Bone marrow (tissue), 2 donors: ENCODE data around the gene EMC9.

Experiments used
- DNase-seq, 2 donors: peaks; one replicate each; lab custom pipeline; 2025; lab: John Stamatoyannopoulos, UW

EMC9 gene

GRCh38 chr14:24149302-24149969 is 8.0 kb upstream of the EMC9 start:
- no peak for DNase-seq

DNA sequence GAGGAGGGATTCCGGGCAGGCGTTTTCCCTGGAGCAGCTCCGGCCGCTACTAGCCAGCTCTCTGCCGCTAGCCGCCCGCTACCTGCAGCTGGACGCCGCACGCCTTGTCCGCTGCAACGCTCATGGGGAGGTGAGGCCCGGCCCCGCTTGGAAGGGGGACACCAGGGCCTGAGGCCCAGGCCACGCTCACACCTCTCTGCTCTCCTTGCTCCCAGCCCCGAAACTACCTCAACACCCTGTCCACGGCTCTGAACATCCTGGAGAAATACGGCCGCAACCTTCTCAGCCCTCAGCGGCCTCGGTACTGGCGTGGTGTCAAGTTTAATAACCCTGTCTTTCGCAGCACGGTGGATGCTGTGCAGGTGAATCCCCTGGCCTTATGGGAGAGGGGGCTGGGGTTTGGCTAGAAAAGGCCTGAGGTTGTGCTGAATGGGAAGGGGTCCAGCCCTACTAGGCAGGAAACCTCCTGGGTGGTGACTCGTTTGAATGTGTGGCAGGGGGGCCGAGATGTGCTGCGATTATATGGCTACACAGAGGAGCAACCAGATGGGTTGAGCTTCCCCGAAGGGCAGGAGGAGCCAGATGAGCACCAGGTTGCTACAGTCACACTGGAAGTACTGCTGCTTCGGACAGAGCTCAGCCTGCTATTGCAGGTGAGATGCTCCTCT is 6.5 kb upstream of the EMC9 start:
- DNase-seq, result no peak

GRCh38 chr14:24146978-24147760 is 5.8 kb upstream of the EMC9 start, which contains the start of gene RNF31:
TSS of gene RNF31 (plus strand) at chr14:24147498. CDS start at chr14:24147699, 201 bp downstream.
- DNase-seq, result peak; percentile 97 to 98

DNA sequence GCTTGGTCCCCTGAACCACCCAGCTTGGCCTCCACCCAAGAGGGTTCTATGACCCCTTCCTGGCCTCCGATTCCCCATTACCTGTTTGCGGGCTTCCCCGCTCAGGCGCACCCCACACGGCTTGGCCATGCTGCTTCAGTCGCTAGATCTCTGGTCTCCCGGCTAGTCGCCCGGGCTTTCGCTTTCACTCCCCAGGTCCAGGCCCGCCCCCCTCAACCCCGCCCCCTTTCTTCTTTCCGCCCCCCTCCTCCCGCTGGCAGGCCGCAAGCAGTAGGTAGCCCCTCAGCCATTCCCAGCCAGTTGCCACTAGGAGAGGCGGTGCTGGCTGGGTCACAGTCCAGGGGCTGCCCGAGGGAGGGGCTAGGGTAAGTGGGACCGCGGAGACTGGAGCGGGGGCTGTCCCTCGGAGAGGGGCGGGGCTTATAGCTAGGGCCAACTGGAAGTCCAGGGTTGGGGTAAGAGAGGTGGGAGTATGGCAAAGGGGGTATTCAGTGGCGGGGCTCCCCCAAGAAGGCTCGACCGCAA is 5.1 kb upstream of the EMC9 start, which contains the start of gene PSME2:
PSME2 (minus strand) TSS at position 158 of the 525 bp plus-strand sequence; CDS start at position 129, 29 bp downstream.
- DNase-seq, result peak; percentile 89 to 97

GRCh38 chr14:24145690-24146452 is 4.5 kb upstream of the EMC9 start:
- no peak for DNase-seq

DNA sequence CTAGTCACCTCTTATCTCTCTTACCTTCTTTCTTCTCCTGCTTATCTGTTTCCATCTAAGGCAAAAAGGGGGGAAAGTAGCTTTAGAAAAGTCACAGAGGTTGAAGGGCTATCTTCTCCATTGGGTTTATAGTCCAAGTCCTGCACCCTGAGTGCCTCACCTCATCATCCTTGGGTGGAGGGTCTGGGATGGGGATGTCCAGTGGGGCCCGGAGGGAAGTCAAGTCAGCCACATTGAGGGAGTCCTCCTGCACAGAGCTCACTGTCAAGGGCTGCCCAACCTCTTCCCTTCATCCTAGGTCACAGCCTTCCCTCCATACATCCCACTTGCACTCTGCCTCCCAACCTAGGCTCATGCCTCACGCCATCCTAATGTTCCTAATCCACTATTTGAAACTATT is 3.8 kb upstream of the EMC9 start:
- DNase-seq, result no peak

DNA sequence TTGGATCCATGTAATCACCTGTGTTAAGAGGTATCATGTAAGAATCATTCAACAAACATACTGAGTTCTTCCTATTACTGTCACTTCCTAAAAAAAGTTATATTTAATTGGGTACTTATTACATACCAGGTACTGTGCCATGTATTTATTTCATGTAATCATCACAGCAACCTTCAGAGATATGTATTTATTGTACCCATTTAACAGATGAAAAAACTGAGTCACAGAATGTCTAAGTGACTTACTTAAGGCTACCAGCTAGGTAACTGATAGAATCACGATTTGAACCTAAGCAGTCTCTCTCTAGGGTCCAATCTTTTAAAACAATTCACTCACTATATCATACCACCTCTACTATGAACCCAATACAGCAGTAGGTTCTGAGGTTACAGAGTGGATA is 3.1 kb upstream of the EMC9 start:
- DNase-seq, result no peak

DNA sequence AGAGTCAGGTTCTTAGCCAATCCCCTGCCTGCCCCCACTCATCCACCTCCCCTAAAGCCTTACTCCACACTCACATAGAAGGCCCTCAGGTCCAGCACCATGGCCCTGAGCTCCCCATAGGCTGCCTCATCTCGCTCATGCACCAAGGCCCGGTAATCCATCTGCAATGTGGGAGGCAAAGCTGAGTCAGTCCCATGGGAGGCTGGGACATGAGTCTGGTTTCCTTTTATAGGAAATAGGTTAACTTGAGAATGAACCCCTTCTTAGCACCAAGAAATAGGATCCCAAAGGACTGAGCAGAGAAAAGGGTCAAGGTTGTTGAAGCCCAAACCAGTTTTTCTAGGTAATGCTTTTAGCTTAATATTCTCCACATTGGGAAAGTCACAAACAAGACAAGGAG is 2.1 kb upstream of the EMC9 start:
- DNase-seq, result no peak

DNA sequence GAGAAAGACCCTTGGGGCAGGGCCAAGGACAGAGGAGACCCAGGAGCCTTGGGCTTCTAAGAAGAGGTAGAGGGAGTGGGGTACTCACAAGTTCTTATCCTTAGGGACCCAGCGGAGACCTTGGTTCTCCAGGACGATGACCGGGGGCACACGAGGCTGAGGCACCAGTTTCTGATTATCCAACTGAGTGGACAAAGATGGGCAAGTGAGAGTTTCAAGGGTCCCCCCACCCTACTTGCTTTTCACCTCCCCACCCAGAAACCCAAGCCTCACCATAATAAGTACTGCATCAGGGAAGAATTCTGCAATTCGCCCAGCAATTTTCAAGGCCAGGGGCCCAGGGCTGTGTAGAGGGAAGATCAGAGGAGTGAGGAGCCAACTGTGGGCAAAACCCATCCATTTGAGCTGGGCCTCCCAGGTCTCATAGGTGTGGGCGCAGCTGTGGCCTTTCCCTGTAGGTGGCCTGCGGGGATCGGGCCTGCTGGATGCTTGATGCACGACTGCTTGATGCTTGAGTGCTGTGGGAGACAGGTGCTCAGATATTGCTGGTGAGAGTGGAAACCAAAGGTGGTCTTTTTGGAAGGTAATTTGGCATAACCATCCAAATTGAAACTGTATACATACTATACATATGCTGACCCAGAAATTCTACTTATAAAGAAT is 2.0 kb downstream of the EMC9 start:
- no peak for DNase-seq

DNA sequence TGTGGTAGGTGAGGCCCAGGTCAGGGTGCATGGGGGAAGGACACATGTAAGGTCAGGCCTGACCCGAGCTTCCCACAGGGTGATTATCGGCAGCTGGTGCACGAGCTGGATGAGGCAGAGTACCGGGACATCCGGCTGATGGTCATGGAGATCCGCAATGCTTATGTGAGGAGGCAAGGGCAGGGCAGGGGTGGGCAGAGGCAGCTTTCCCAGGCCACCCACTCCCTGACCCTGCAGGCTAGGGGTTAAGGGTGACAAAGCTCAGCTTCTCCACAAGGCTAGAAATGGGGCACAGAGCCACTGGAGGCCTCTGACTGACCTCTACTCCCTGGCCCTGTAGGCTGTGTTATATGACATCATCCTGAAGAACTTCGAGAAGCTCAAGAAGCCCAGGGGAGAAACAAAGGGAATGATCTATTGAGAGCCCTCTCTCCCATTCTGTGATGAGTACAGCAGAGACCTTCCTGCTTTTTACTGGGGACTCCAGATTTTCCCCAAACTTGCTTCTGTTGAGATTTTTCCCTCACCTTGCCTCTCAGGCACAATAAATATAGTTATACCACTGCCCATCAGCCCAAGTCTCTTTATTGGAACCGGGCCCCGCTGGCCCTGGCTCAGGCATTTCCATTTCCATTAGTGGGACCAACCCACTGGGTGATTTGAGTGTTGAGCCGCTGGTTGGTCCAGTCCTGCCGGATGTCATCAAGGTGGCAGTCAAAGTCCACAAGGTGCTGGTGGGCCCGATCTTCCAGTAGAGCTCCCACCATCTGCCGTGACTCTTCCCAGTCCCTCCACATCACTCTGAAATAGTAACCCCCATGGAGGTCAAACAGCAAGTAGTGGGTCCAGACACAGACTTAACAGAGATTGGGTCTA is 2.8 kb downstream of the EMC9 start:
- no peak for DNase-seq

- DNase-seq, result no peak
Observed at GRCh38 chr14:24137529-24138395, 3.6 kb downstream of the EMC9 start.

DNA sequence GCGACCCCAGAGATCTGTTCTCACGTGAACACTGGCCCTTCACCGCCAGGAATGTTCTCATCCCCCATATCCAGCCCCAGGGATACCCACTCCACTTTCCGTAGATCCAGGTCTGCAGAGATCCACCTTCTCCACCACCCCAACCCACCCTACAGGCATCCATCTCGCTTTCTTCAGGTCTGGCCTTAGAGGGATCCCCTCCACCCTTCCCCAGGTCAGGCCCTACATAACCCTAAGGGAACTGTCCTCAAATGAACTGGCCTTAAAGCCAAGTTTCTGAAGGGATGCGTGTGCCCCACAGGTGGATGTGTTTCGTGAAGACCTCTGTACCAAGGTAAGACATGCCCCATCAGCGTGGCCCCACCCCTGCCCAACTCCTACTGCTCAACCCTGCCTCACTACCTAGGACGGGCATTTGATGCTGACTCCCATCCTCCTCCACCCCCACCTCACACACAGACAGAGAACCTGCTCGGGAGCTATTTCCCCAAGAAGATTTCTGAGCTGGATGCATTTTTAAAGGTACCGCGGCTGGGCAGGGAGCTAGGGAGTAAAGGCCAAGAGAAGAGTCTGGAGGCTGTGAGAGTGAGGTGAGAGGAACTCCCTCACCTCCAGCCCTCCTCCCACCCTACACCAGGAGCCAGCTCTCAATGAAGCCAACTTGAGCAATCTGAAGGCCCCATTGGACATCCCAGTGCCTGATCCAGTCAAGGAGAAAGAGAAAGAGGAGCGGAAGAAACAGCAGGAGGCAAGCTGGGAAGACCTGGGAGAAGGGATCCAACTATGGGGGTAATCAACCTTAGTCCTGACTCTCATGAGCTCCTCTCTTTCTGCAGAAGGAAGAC is 4.5 kb downstream of the EMC9 start:
- DNase-seq, result no peak

- DNase-seq, result peak; percentile 83 to 93
Observed at GRCh38 chr14:24135834-24136683, 5.3 kb downstream of the EMC9 start, which contains the start of gene PSME1. TSS of gene PSME1 (plus strand) at chr14:24136194. CDS start at chr14:24136263, 69 bp downstream.

- no peak for DNase-seq
Observed at GRCh38 chr14:24135584-24135833, 5.9 kb downstream of the EMC9 start.

- no peak for DNase-seq
Observed at GRCh38 chr14:24133735-24134134, 7.7 kb downstream of the EMC9 start.

GRCh38 chr14:24132976-24133375 is 8.4 kb downstream of the EMC9 start:
- no peak for DNase-seq

DNA sequence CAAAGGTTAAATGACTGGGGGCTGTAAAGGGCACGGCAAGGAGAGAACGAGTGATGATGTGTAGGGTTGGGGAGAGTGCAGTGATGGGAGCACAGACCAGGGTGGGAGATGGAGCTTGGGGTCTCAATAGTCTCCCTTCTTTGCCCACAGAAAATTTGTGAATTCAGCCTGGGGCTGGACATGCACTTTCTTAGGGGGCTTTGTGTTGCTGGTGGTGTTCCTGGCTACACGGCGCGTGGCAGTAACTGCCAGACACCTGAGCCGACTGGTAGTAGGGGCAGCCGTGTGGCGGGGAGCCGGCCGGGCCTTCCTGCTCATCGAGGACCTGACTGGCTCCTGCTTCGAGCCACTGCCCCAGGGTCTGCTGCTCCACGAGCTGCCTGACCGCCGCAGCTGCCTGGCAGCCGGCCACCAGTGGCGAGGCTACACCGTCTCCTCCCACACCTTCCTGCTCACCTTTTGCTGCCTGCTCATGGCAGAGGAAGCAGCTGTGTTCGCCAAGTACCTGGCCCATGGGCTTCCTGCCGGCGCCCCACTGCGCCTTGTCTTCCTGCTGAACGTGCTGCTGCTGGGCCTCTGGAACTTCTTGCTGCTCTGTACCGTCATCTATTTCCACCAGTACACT is 9.2 kb downstream of the EMC9 start:
- DNase-seq, result no peak
